Lung (tissue), 12 donors: ENCODE results near the gene HUNK. TPM values are rescaled to one million over a fixed set of nuclear protein-coding genes. Genes with fewer than 3 reads are reported as not detected.

ENCODE experiments used
- ATAC-seq: fragments of 200-7000 bp; cut with Tn5 transposase; one replicate; pipeline ENCODE4 v1.9.1; 2020; ENCODE audit warnings: moderate number of reproducible peaks; ENCODE audit not compliant: insufficient read depth, low FRiP score
- DNase-seq, 3 donors: peaks; one replicate each; pipeline ENCODE4 v3.0.0-alpha.2; 2013 to 2017
- H3K27ac ChIP-seq, 2 donors: one replicate each; pipeline ENCODE4 v1.5.1; 2013; ENCODE audit warnings: mild to moderate bottlenecking in 2 of 2, moderate library complexity in 2 of 2, control low read depth in 1 of 2, inconsistent platforms in 1 of 2, low read depth in 1 of 2, low read length in 1 of 2
- H3K27me3 ChIP-seq, 3 donors: one replicate each; pipeline ENCODE4 v1.5.1; 2013; ENCODE audit warnings: low read length in 2 of 3; ENCODE audit not compliant: control insufficient read depth in 3 of 3, insufficient read depth in 3 of 3
- H3K36me3 ChIP-seq, 4 donors: one replicate each; pipeline ENCODE4 v1.5.1; 2013; ENCODE audit warnings: low read length in 4 of 4, mild to moderate bottlenecking in 1 of 4, moderate library complexity in 1 of 4; ENCODE audit not compliant: control insufficient read depth in 4 of 4, insufficient read depth in 4 of 4
- H3K4me1 ChIP-seq, 5 donors: one replicate each; pipeline ENCODE4 v1.5.1; 2013; ENCODE audit warnings: low read length in 5 of 5, mild to moderate bottlenecking in 2 of 5, moderate library complexity in 1 of 5; ENCODE audit not compliant: control insufficient read depth in 5 of 5, insufficient read depth in 5 of 5
- H3K4me3 ChIP-seq: one replicate; pipeline ENCODE4 v1.5.1; 2013; ENCODE audit warnings: mild to moderate bottlenecking, control low read depth, moderate library complexity
- H3K9ac ChIP-seq, 2 donors: one replicate each; pipeline ENCODE4 v1.5.1; 2013; ENCODE audit warnings: low read length in 2 of 2, control low read depth in 1 of 2; ENCODE audit not compliant: insufficient read depth in 1 of 2
- H3K9me3 ChIP-seq, 4 donors: one replicate each; pipeline ENCODE4 v1.5.1; 2013; ENCODE audit warnings: low read length in 3 of 4, mild to moderate bottlenecking in 1 of 4, moderate library complexity in 1 of 4; ENCODE audit not compliant: control insufficient read depth in 4 of 4, insufficient read depth in 3 of 4
- whole genome bisulfite sequencing, 2 donors: extraction: QIAGEN DNeasy Blood & Tissue Kit; methylation state at CpG; one replicate each; pipeline ENCODE4 v1.1.7; 2013; 5-methylcytosine and 5-hydroxymethylcytosine counted together
- polyA plus RNA-seq, 2 donors: library from polyadenylated mRNA; stranded (reverse); fragments of 200-250 nt; gene quantifications; one replicate each; pipeline ENCODE4 v1.2.1, GENCODE V29; 2013
- total RNA-seq, 2 donors: library from RNA; depleted of rRNA in 1 of 2; stranded (reverse); fragments of >200 nt in 1 of 2; gene quantifications; one replicate each; pipeline ENCODE4 v1.2.1, GENCODE V29; 2014 to 2021
- TF ChIP-seq, protein P1 (sequence below): IDR thresholded peaks from 2 replicates; pipeline ENCODE4 v1.5.1; 2012; ENCODE audit warnings: mild to moderate bottlenecking; ENCODE audit errors: control extremely low read depth, extremely low read depth
- donor health status: control.
- donor health status: control.
- donor health status: Bipolar disorder and iron deficiency.
- donor health status: healthy.
- donor health status: DM: yes; HTN: yes; CAD: no.

Gene HUNK
- total and polyA plus RNA-seq, 4 donors, result 0.27 to 2.4 (median 1.4) TPM

DNA sequence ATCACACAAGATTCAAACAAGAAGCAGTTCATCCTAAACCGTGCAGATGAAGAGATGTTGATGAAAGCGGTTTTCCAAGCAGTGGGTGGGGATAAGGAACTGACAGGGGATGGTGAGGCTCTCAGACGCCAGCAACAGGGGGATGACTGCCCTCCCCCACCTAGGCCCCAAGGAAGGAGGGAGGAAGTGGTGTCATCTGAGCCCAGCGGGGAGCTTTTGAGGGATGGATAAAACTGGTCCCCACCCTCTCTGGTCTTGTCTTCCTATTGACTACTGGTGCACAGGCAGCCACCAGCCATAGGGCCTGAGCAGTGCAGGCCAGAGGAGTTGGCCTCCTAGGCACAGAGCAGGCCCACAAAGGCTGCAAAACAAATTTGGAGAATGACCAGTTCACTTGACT, 175.5 kb downstream of the HUNK start:
- ATAC-seq, result no peak
- Histone ChIP-seq H3K9ac (no peak overlapping the region), H3K27me3 (no peaks in the 10 kb centered on the region), H3K4me1 (peaks cover 0 to 10% (median 0%) of the 10 kb centered on the region in 5 donors), H3K36me3 (no peaks in the 10 kb centered on the region), H3K4me3 (no peak overlapping the region), H3K9me3 (peaks cover 0 to 6% (median 3%) of the 10 kb centered on the region in 4 donors), H3K27ac (no peak overlapping the region)
- 47 to 58% methylated on average over 4 of the region's 4 CpGs for WGBS, 2 donors
- TF ChIP-seq, protein P1, sequence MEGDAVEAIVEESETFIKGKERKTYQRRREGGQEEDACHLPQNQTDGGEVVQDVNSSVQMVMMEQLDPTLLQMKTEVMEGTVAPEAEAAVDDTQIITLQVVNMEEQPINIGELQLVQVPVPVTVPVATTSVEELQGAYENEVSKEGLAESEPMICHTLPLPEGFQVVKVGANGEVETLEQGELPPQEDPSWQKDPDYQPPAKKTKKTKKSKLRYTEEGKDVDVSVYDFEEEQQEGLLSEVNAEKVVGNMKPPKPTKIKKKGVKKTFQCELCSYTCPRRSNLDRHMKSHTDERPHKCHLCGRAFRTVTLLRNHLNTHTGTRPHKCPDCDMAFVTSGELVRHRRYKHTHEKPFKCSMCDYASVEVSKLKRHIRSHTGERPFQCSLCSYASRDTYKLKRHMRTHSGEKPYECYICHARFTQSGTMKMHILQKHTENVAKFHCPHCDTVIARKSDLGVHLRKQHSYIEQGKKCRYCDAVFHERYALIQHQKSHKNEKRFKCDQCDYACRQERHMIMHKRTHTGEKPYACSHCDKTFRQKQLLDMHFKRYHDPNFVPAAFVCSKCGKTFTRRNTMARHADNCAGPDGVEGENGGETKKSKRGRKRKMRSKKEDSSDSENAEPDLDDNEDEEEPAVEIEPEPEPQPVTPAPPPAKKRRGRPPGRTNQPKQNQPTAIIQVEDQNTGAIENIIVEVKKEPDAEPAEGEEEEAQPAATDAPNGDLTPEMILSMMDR, result no peak
- peak in 1 of 3 donors; percentile 28 for DNase-seq

Other genes starting within 250 kb of the HUNK start
- 100 to 1,000 TPM in 1 of 2 donors, 10 to 100 TPM in 1; 90.3 to 144 TPM for gene SOD1, start 213.3 kb upstream of the HUNK start, total RNA-seq
- 100 to 1,000 TPM; 193 to 315 TPM for gene SOD1, start 213.3 kb upstream of the HUNK start, polyA plus RNA-seq
- gene SCAF4, start 140.9 kb upstream of the HUNK start, total RNA-seq, result 10 to 100 TPM; 28.4 to 29.7 TPM
- gene SCAF4, start 140.9 kb upstream of the HUNK start, polyA plus RNA-seq, result 10 to 100 TPM; 11.3 to 11.9 TPM